Neural progenitor cell (in vitro differentiated cells): ENCODE measurements around the gene INSRR.

Experiments used
- CTCF ChIP-seq: fragments of 200-600 bp; sonication (generic); IDR thresholded peaks from 2 replicates; pipeline ENCODE4 v1.5.1; 2017; ENCODE audit warnings: antibody characterized with exemption, mild to moderate bottlenecking
- EZH2 ChIP-seq: fragments of 200-600 bp; sonication (generic); IDR thresholded peaks from 2 replicates; pipeline ENCODE4 v1.6.1; 2017; ENCODE audit warnings: antibody characterized with exemption, mild to moderate bottlenecking, moderate library complexity
- EZH2phosphoT487 ChIP-seq: fragments of 200-600 bp; sonication (generic); IDR thresholded peaks from 2 replicates; pipeline ENCODE4 v1.6.1; 2017; ENCODE audit warnings: antibody characterized with exemption

GRCh38 chr1:156859523-156860112 lies 701 bp upstream of the INSRR start:
- no peak for TF ChIP-seq CTCF
- no peak for TF ChIP-seq EZH2
- no peak for TF ChIP-seq EZH2phosphoT487
